K562 (cell line): ENCODE data around the gene AKR1D1. TPM values are rescaled to one million over a fixed set of nuclear protein-coding genes. Genes with fewer than 3 reads are reported as not detected.

Experiments
- ATAC-seq: fragments of 200-7000 bp; cut with Tn5 transposase; 3 replicates; pipeline ENCODE4 v1.9.1; 2020; ENCODE audit warnings: moderate library complexity
- BruUV-seq: library from RNA; stranded (reverse); fragments of 400-500 nt; replicated peaks from 2 replicates; lab custom pipeline; 2021; lab: Mats Ljungman, UMichigan
- CTCF ChIA-PET: fragments of 300-600 bp; formaldehyde crosslinking; extraction: SDS; loops from one replicate; lab custom pipeline; 2021; ENCODE audit warnings: low intra/inter-chr PET ratio; lab: Yijun Ruan, JAX
- POLR2A ChIA-PET: fragments of 300-600, 350-650 bp; sonication (Branson Sonifier 250); formaldehyde crosslinking; extraction: SDS; loops from one replicate; lab custom pipeline; 2021; ENCODE audit warnings: antibody characterized with exemption, inconsistent platforms; lab: Yijun Ruan, JAX
- DNase-seq, 4 experiments: peaks; one replicate each; pipeline versions ENCODE4 v3.0.0 to v3.0.0-alpha.2; 2011 to 2018; ENCODE audit warnings: low spot score in 3 of 4, mixed read lengths in 3 of 4; ENCODE audit errors: extremely low read depth in 1 of 4
- FAIRE-seq: peaks from 2 replicates; lab custom pipeline; 2011; peaks lifted over from hg19 to GRCh38; lab: Jason Lieb, UNC
- H2AFZ ChIP-seq: 2 replicates; pipeline ENCODE4 v1.6.0; 2011; ENCODE audit warnings: low read depth, low read length, control low read depth, inconsistent platforms
- H3K27ac ChIP-seq: fragments of 200-600 bp; 3 replicates; pipeline ENCODE4 v1.8.0; 2011; ENCODE audit warnings: low read depth, mild to moderate bottlenecking, control low read depth, inconsistent platforms, low read length, moderate library complexity, mixed read lengths; ENCODE audit errors: extremely low read depth
- H3K27me3 ChIP-seq, 2 experiments: fragments of 300-600 bp in 1 of 2; 2 replicates in 1 of 2; 3 replicates in 1 of 2; pipeline versions ENCODE4 v1.6.0 to v1.8.0; 2011; ENCODE audit warnings: inconsistent platforms in 2 of 2, low read length in 2 of 2, mild to moderate bottlenecking in 1 of 2, mixed read lengths in 1 of 2, moderate library complexity in 1 of 2; ENCODE audit not compliant: control insufficient read depth in 2 of 2, insufficient read depth in 2 of 2
- H3K36me3 ChIP-seq: fragments of 300-600 bp; 3 replicates; pipeline ENCODE4 v1.8.0; 2011; ENCODE audit warnings: mild to moderate bottlenecking, low read length, inconsistent platforms; ENCODE audit not compliant: control insufficient read depth, insufficient read depth
- H3K4me1 ChIP-seq, 2 experiments: fragments of 200-600 bp in 1 of 2; replicated peaks in 1 of 2; 2 replicates in 1 of 2; 3 replicates in 1 of 2; pipeline versions ENCODE4 v1.5.1 to v1.8.0; 2011; ENCODE audit warnings: inconsistent platforms in 2 of 2, low read length in 2 of 2, mild to moderate bottlenecking in 1 of 2, mixed read lengths in 1 of 2, moderate library complexity in 1 of 2; ENCODE audit not compliant: control insufficient read depth in 2 of 2, insufficient read depth in 2 of 2
- H3K4me2 ChIP-seq: 2 replicates; pipeline ENCODE4 v1.6.1; 2011; ENCODE audit warnings: low read length, control low read depth, inconsistent platforms, mixed read lengths; ENCODE audit not compliant: insufficient read depth
- H3K4me3 ChIP-seq: fragments of 200-600 bp; sonication (generic), shearing (Covaris generic); 2 replicates; pipeline ENCODE4 v1.5.1; 2016; ENCODE audit warnings: control low read depth, inconsistent platforms
- H3K79me2 ChIP-seq: fragments of 200-600 bp; 3 replicates; pipeline ENCODE4 v1.8.0; 2011; ENCODE audit warnings: low read length, inconsistent platforms; ENCODE audit not compliant: control insufficient read depth, insufficient read depth
- H3K9ac ChIP-seq, 2 experiments: 2 replicates each; pipeline versions ENCODE4 v1.6.0 to v1.6.1; 2011; ENCODE audit warnings: low read depth in 2 of 2, low read length in 2 of 2, control low read depth in 1 of 2, inconsistent platforms in 1 of 2, mild to moderate bottlenecking in 1 of 2, mixed read lengths in 1 of 2; ENCODE audit not compliant: insufficient read depth in 1 of 2
- H3K9me1 ChIP-seq: one replicate; pipeline ENCODE4 v1.6.0; 2011; ENCODE audit warnings: inconsistent platforms, mild to moderate bottlenecking, low read length, moderate library complexity; ENCODE audit not compliant: control insufficient read depth, insufficient read depth
- H3K9me3 ChIP-seq: replicated peaks from 2 replicates; pipeline ENCODE4 v1.5.1; 2011; ENCODE audit warnings: low read depth, low read length, inconsistent platforms; ENCODE audit not compliant: control insufficient read depth, insufficient read depth
- H4K20me1 ChIP-seq: replicated peaks from 2 replicates; pipeline ENCODE4 v1.6.1; 2011; ENCODE audit warnings: low read length, inconsistent platforms, mixed read lengths; ENCODE audit not compliant: control insufficient read depth, insufficient read depth
- CBX8 ChIP-seq: fragments of 200-600 bp; sonication (generic); IDR thresholded peaks from 2 replicates; pipeline ENCODE4 v1.6.1; 2012; ENCODE audit warnings: borderline replicate concordance, mixed run types, low read depth, mild to moderate bottlenecking, moderate library complexity, mixed read lengths, low read length, control low read depth, inconsistent platforms; ENCODE audit not compliant: poor library complexity, severe bottlenecking; ENCODE audit errors: extremely low read depth
- DEAF1 ChIP-seq: fragments of 450-650 bp; formaldehyde crosslinking; IDR thresholded peaks from 2 replicates; pipeline ENCODE4 v1.4.0; 2020; ENCODE audit warnings: mild to moderate bottlenecking, moderate library complexity
- ELK1 ChIP-seq: sonication (generic); formaldehyde crosslinking; IDR thresholded peaks from 2 replicates; pipeline ENCODE4 v1.8.1; 2022; ENCODE audit warnings: missing genetic modification reagents
- FOXJ2 ChIP-seq: fragments of 200-800 bp; sonication (Bioruptor generic); IDR thresholded peaks from 2 replicates; pipeline ENCODE4 v1.6.1; 2016; ENCODE audit warnings: missing genetic modification characterization, missing compliant biosample characterization
- HMG20B ChIP-seq: fragments of 250-450 bp; sonication (Bioruptor Pico); IDR thresholded peaks from 2 replicates; pipeline ENCODE4 v1.5.0; 2021; ENCODE audit warnings: mild to moderate bottlenecking
- HMGXB4 ChIP-seq: sonication (generic); formaldehyde crosslinking; IDR thresholded peaks from 2 replicates; pipeline ENCODE4 v1.8.1; 2023; ENCODE audit warnings: mild to moderate bottlenecking, missing genetic modification reagents
- HNRNPUL1 ChIP-seq: fragments of 200-400 bp; formaldehyde crosslinking; IDR thresholded peaks from 2 replicates; pipeline ENCODE4 v1.6.1; 2017; ENCODE audit warnings: low read length
- ID3 ChIP-seq, 2 experiments: fragments of 250-450 bp in 1 of 2; fragments of 450-650 bp in 1 of 2; sonication (Bioruptor Pico) in 1 of 2; IDR thresholded peaks; 2 replicates each; pipeline versions ENCODE4 v1.6.1 to v1.8.0; 2016 to 2021; ENCODE audit warnings: mild to moderate bottlenecking in 2 of 2, moderate library complexity in 2 of 2, missing compliant biosample characterization in 1 of 2, missing genetic modification characterization in 1 of 2
- RNF2 ChIP-seq: sonication (generic); IDR thresholded peaks from 2 replicates; pipeline ENCODE4 v1.6.1; 2016
- USF2 ChIP-seq: sonication (generic); formaldehyde crosslinking; IDR thresholded peaks from 2 replicates; pipeline ENCODE4 v1.5.0; 2020; ENCODE audit warnings: missing genetic modification reagents
- ZNF57 ChIP-seq: fragments of 450-650 bp; formaldehyde crosslinking; IDR thresholded peaks from 2 replicates; pipeline ENCODE4 v1.4.0; 2020; ENCODE audit warnings: mild to moderate bottlenecking, moderate library complexity
- ZNF583 ChIP-seq: fragments of 250-450 bp; sonication (Bioruptor Pico); IDR thresholded peaks from 2 replicates; pipeline ENCODE4 v1.4.0; 2020
- WGBS: fragments of 100-300 bp; shearing (Covaris generic); methylation state at CpG from one replicate; pipeline ENCODE4 v1.1.6; 2016; ENCODE audit warnings: low coverage, mixed read lengths; ENCODE audit not compliant: insufficient coverage; ENCODE audit errors: missing lambda C conversion rate; 5-methylcytosine and 5-hydroxymethylcytosine counted together
- in situ Hi-C: fragments of 300-500 bp; cut with MboI; formaldehyde crosslinking; loops from 4 replicates; pipeline ENCODE4 v1.15.0; 2018; ENCODE audit warnings: inconsistent platforms, mixed read lengths
- intact Hi-C: fragments of 100-400 bp; cut with micrococcal nuclease; formaldehyde crosslinking; loops from 2 replicates; pipeline ENCODE4 v1.14.2; 2022
- polyA plus RNA-seq, 8 experiments: library from polyadenylated mRNA; depleted of rRNA in 4 of 8; stranded (reverse) in 5 of 8; unstranded in 3 of 8; fragments of >200 nt; fragmentation: Nextera tagmentation in 2 of 8; fragmentation: Illumina TruSeq in 1 of 8; extraction: Ambion mirVana in 2 of 8; extraction: Trizol in 1 of 8; gene quantifications; 2 replicates each; pipeline versions ENCODE4 v1.2.1 to v1.2.3, GENCODE V29; 2011 to 2014; ENCODE audit warnings: inconsistent platforms in 1 of 8, missing spikeins in 1 of 8
- total RNA-seq, 7 experiments: library from RNA; depleted of rRNA in 6 of 7; stranded (reverse); fragments of >200 nt in 6 of 7; fragmentation: Illumina TruSeq in 2 of 7; extraction: Trizol in 2 of 7; gene quantifications; 2 replicates each; pipeline versions ENCODE4 v1.2.1 to v1.2.3, GENCODE V29; 2011 to 2021; ENCODE audit warnings: low replicate concordance in 1 of 7

The AKR1D1 gene
- total and polyA plus RNA-seq, 9 of the 15 experiments (the other 6 are each of a cell fraction or from before 2014, with no cell fraction given): not detected

GRCh38 chr7:138099813-138100212 lies 23.6 kb downstream of the AKR1D1 start:
- in situ Hi-C loops: no loop called here
- Histone ChIP-seq H3K79me2 (no peaks in the 10 kb centered on the region), H3K9ac (no peak overlapping the region), H3K4me2 (no peak overlapping the region), H3K4me1 (no peaks in the 10 kb centered on the region), H4K20me1 (no peaks in the 10 kb centered on the region), H3K9me1 (no peaks in the 10 kb centered on the region), H3K4me3 (no peak overlapping the region), H2AFZ (no peak overlapping the region), H3K27ac (no peak overlapping the region), H3K27me3 (peaks cover 0 to 7% of the 10 kb centered on the region in 2 experiments; a peak in 3 of 5 replicates), H3K9me3 (no peaks in the 10 kb centered on the region), H3K36me3 (no peaks in the 10 kb centered on the region)
- FAIRE-seq (no peak), DNase-seq (no peak), ATAC-seq (no peak)
- BruUV-seq: no TSS peak
- TF ChIP-seq ID3 (CRISPR knock-in tag; IDR thresholded peaks at IDR 0.05) (no peak), ID3 (tag; IDR thresholded peaks at IDR 0.05) (no peak), FOXJ2 (tag) (no peak), DEAF1 (no peak), HMGXB4 (CRISPR knock-in tag) (no peak), HMG20B (no peak), CBX8 (no peak), ZNF57 (CRISPR knock-in tag) (no peak), RNF2 (no peak), ELK1 (CRISPR knock-in tag) (no peak), USF2 (no peak), HNRNPUL1 (no peak), ZNF583 (CRISPR knock-in tag) (no peak)
- ChIA-PET CTCF (no interaction called here), POLR2A (no interaction called here)
- WGBS: 0% methylated on average over 3 of the region's 3 CpGs
- intact Hi-C loops: no loop called here
